Renal cortical epithelial cell (primary cell): ENCODE measurements around the gene TEX29. TPM values are rescaled to one million over a fixed set of nuclear protein-coding genes. Genes with fewer than 3 reads are reported as not detected.

ENCODE experiments used
- DNase-seq: peaks from one replicate; pipeline ENCODE4 v3.0.0-alpha.2; 2011; ENCODE audit warnings: low read depth
- total RNA-seq: library from RNA; depleted of rRNA; stranded (reverse); fragments of >200 nt; gene quantifications from 2 replicates; pipeline ENCODE4 v1.2.3, GENCODE V29; 2014

Gene TEX29
- total RNA-seq, 1 donor from 2014 or later: not detected

DNA sequence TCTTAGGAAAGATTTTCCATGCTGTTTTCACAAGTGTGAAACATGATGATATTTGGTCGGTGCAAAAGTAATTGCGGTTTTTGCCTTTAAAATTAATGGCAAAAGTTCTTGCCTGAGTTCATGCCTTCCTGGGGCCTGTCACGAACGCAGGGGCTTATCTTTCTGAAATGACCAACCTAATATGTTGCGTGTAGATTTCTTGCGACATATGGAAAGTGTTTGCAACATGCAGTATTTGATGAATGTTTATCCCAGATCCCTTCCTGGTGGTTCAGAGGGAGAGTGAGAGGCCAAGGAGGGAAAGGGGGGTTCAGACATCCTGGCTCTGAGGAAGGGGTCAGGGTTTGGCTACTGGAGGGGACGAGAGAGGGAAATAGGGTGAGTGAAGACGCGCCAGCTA lies 72.0 kb downstream of the TEX29 start:
- DNase-seq: no peak

- DNase-seq: no peak
Measured at GRCh38 chr13:111393221-111393790, 72.9 kb downstream of the TEX29 start.

Other genes starting within 250 kb of the TEX29 start
- 19.1 and 37.6 TPM in 2 replicates for gene ARHGEF7, start 205.3 kb upstream of the TEX29 start, total RNA-seq